Brain microvascular endothelial cell (primary cell): ENCODE results near the gene CACFD1.
A peak's percentile ranks its signal among the peaks of the same experiment; 100 is the strongest.

Experiments
- DNase-seq: peaks from one replicate; pipeline ENCODE4 v3.0.0-alpha.2; 2020
- H3K27ac ChIP-seq: fragments of 250-450 bp; sonication (Bioruptor Pico); 2 replicates; pipeline ENCODE4 v1.5.1; 2020; ENCODE audit warnings: mild to moderate bottlenecking, moderate library complexity
- H3K27me3 ChIP-seq: fragments of 250-450 bp; sonication (Bioruptor Pico); replicated peaks from 2 replicates; pipeline ENCODE4 v1.5.1; 2020; ENCODE audit warnings: mild to moderate bottlenecking
- H3K36me3 ChIP-seq: fragments of 250-450 bp; sonication (Bioruptor Pico); replicated peaks from 2 replicates; pipeline ENCODE4 v1.5.1; 2020; ENCODE audit warnings: mild to moderate bottlenecking
- H3K4me3 ChIP-seq: 2 replicates; pipeline ENCODE4 v1.5.1; 2011; ENCODE audit warnings: low read depth, mild to moderate bottlenecking, control low read depth, low read length, moderate library complexity
- CTCF ChIP-seq: IDR thresholded peaks from 2 replicates; pipeline ENCODE4 v1.5.1; 2011; ENCODE audit warnings: low read depth, mild to moderate bottlenecking, moderate library complexity, low read length, control low read depth, inconsistent platforms; ENCODE audit errors: missing control alignments
- in situ Hi-C: cut with HindIII; loops from 2 replicates; pipeline ENCODE4 v1.10.0; 2017; ENCODE audit warnings: low sequenced_read_pairs, low pct_ligation_motif_present

The CACFD1 gene

GRCh38 chr9:133459476-133460404 is at the start of gene CACFD1:
Gene CACFD1, plus strand, starts transcription at chr9:133459978. Its CDS starts 89 bp downstream, at chr9:133460067.
- DNase-seq, result peak; percentile 88
- no peak for TF ChIP-seq CTCF
- H3K4me3 ChIP-seq, result peak within 1 kb of the TSS; percentile 76
- no peaks in the 10 kb centered on the region for H3K27me3 ChIP-seq
- no peaks in the 10 kb centered on the region for H3K36me3 ChIP-seq
- H3K27ac ChIP-seq, result peak within 1 kb of the TSS; percentile 59
- in situ Hi-C loops, result no loop called here

GRCh38 chr9:133415170-133415569 is 44.6 kb upstream of the CACFD1 start:
- H3K27ac ChIP-seq, result no peak overlapping the region
- no peak for TF ChIP-seq CTCF
- H3K4me3 ChIP-seq, result no peak overlapping the region
- DNase-seq, result no peak
- peaks cover 36% of the 10 kb centered on the region for H3K36me3 ChIP-seq
- in situ Hi-C loops, result no loop called here
- no peaks in the 10 kb centered on the region for H3K27me3 ChIP-seq

GRCh38 chr9:133417541-133418461 is 42.0 kb upstream of the CACFD1 start, which contains the start of gene REXO4:
Gene REXO4, minus strand, starts transcription at chr9:133418010. Its CDS starts 166 bp downstream, at chr9:133417844.
- peak within 1 kb of the TSS; percentile 66 for H3K27ac ChIP-seq
- H3K36me3 ChIP-seq, result peaks cover 18% of the 10 kb centered on the region
- DNase-seq, result peak; percentile 69
- H3K27me3 ChIP-seq, result no peaks in the 10 kb centered on the region
- TF ChIP-seq CTCF, result no peak
- in situ Hi-C loops, result no loop called here
- peak within 1 kb of the TSS; percentile 84 for H3K4me3 ChIP-seq

- peaks cover 13% of the 10 kb centered on the region for H3K36me3 ChIP-seq
- no peak for DNase-seq
- no peak overlapping the region for H3K4me3 ChIP-seq
- no peak overlapping the region for H3K27ac ChIP-seq
- no peak for TF ChIP-seq CTCF
- in situ Hi-C loops, result no loop called here
- no peaks in the 10 kb centered on the region for H3K27me3 ChIP-seq
Observed at GRCh38 chr9:133419005-133419404, 40.8 kb upstream of the CACFD1 start.

GRCh38 chr9:133420392-133420827 is 39.4 kb upstream of the CACFD1 start:
- Histone ChIP-seq H3K36me3 (peaks cover 6% of the 10 kb centered on the region), H3K4me3 (no peak overlapping the region), H3K27me3 (no peaks in the 10 kb centered on the region), H3K27ac (no peak overlapping the region)
- TF ChIP-seq CTCF, result no peak
- DNase-seq, result no peak
- in situ Hi-C loops, result no loop called here
